8988T (cell line): ENCODE results near the gene CRACR2A.
A peak's percentile ranks its signal among the peaks of the same experiment; 100 is the strongest.

Source experiments
- DNase-seq: peaks from one replicate; pipeline ENCODE4 v3.0.0; 2011

The CRACR2A gene, protein sequence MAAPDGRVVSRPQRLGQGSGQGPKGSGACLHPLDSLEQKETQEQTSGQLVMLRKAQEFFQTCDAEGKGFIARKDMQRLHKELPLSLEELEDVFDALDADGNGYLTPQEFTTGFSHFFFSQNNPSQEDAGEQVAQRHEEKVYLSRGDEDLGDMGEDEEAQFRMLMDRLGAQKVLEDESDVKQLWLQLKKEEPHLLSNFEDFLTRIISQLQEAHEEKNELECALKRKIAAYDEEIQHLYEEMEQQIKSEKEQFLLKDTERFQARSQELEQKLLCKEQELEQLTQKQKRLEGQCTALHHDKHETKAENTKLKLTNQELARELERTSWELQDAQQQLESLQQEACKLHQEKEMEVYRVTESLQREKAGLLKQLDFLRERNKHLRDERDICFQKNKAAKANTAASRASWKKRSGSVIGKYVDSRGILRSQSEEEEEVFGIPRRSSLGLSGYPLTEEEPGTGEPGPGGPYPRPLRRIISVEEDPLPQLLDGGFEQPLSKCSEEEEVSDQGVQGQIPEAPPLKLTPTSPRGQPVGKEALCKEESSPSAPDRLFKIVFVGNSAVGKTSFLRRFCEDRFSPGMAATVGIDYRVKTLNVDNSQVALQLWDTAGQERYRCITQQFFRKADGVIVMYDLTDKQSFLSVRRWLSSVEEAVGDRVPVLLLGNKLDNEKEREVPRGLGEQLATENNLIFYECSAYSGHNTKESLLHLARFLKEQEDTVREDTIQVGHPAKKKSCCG

GRCh38 chr12:3752741-3753486 lies at the start of gene CRACR2A:
Gene CRACR2A (minus strand): TSS chr12:3753109. CDS start chr12:3696999, 56,110 bp downstream.
- peak; percentile 72 for DNase-seq

- no peak for DNase-seq
These were observed 44.7 kb upstream of the CRACR2A start for GRCh38 chr12:3797531-3798048.

GRCh38 chr12:3795492-3796133 lies 42.7 kb upstream of the CRACR2A start:
- no peak for DNase-seq

DNA sequence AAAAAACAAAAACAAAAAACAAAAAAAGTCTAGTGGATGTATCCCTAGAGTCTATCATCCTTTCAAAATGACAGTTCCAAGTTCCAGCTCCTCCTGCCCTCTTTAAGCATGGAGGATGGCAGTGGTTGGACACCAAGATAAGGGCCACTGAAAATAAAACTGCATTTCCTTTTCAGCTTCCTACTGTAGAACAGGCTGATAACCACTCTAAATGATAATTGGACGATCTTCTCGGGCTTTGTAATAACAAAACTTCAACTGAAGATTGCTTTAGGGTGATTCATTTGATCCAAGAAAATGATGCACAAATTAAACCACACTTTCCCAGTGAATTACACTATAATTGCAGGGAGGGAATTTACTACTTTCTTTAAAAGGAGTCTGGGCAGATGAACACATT lies 42.2 kb upstream of the CRACR2A start:
- no peak for DNase-seq

GRCh38 chr12:3792623-3793288 lies 39.8 kb upstream of the CRACR2A start:
- DNase-seq, result no peak

- DNase-seq, result no peak
These were observed 38.5 kb upstream of the CRACR2A start for GRCh38 chr12:3791256-3791874.

- no peak for DNase-seq
These were observed 37.7 kb upstream of the CRACR2A start for GRCh38 chr12:3790642-3791041.

- DNase-seq, result no peak
These were observed 36.9 kb upstream of the CRACR2A start for GRCh38 chr12:3789838-3790237.

DNA sequence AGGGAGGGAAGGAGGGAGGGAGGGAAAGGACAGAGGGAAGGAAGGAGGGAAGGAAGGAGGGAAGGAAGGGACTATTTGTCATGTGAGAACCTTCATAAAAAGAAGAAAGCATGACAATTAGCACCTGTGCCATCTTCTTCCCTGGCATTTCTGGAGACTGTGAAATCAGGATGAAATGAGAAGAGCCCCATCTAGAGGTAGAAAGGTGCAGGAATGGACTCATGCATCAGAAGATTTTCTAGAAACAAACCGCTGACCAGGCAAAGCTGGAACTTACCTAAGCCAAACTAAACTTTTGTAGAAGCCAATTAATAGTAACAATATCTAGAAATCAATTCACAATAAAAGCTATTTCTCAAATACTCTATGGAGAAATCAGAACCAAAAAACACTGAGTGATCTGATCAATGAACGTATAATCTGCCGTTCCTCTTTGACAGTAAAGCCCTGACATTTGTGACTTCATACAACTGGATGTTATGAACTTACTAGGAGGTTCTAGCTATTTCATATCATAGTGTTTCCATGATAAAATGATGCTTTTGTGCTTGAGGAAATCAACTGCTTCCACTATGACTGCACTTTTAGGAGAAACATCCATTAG lies 24.4 kb upstream of the CRACR2A start:
- no peak for DNase-seq

DNA sequence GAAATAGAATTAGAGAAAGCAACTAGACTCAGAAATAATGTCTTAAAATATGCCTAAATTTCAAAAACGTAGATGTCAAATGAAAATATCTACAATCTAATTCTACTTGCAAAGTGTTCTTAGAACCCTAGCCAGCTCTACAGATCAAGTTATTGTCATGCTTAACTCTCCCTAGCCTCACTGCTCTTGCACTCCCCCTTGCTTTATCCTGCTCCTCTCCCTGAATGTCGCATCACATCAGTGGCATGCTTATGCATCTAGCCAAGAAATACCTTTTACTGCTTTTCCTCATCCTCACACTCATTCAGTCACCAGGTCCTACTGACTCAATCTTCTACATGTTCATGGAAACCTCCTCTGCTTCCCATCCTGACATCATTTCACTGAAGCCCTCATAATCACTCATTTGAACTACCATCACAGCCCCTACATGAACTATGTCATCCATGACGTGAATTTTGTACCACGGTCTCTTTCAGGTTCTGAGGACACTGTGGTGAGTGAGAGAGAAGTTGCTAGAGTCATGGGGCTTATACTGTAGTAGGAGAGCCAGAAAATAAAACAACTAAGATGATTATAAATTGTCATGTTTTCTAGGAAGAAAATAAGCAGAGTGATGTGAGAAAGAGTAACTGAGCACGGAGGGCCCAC lies 22.6 kb upstream of the CRACR2A start:
- no peak for DNase-seq

GRCh38 chr12:3772380-3772779 lies 19.5 kb upstream of the CRACR2A start:
- no peak for DNase-seq

DNA sequence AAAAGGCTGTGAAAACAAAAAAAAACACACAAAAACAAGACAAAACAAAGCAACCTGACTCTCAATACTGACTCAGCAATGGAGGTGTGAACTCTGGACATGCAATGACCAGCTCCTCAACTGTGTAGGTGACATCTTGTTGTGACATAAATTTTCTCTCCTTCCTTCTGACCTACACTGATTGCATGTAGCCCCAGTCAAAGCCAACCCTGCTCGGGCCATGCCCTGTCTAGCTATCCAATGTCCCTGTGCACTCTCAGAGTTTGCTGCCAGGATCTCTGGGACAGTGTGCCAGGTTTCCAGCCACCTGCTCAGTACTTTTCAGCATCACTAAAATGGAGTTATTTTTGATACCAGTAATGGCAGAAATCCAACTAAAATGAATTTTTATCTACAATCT lies 18.9 kb upstream of the CRACR2A start:
- DNase-seq, result no peak

DNA sequence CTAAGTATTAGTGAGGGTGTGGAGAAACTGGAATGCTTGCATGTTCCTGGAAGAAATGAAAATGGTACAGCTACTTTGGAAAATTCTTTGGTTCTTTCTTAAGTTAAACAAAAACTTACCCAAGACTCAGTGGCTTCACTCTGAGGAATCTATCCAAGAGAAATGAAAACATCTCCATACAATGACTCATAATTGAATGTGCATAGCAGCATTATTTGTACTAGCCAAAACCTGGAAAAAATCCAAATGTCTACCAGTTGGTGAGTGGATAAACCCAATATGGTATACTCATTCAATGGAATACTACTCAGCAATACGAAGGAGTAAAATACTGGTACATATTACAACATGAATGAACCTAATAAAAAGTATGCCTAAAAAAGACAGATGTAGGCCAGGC lies 18.0 kb upstream of the CRACR2A start:
- no peak for DNase-seq

- no peak for DNase-seq
These were observed 16.1 kb upstream of the CRACR2A start for GRCh38 chr12:3768911-3769447.

DNA sequence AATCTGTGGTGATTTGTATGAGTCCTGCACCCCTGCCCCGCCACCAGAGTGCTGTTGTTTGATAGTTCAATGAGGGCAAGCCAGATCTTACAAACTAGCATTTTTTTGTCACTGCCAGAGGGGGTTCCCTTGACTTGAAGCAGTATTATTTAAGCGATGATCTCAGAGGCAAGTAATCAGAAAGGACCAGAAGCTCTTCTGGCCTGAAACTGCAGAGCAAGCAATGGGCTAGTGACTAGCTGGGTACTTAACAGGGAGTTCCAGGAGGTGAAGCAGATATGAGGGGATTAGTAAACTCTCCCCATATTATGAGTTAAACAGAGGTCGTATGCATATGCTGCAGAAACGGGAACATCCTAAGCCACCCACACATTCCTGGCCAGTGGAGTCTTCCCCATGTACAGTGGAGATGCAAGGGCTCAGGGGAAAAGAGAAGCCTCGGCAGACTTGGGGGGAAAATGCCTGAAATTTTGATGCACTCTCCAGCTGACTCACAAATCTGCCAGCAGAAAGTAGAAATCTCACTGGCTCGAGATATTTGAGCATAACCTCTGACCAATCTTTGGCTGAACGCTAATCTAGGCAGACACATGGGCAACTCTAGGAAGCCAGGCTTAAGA lies 8.3 kb upstream of the CRACR2A start:
- no peak for DNase-seq

DNA sequence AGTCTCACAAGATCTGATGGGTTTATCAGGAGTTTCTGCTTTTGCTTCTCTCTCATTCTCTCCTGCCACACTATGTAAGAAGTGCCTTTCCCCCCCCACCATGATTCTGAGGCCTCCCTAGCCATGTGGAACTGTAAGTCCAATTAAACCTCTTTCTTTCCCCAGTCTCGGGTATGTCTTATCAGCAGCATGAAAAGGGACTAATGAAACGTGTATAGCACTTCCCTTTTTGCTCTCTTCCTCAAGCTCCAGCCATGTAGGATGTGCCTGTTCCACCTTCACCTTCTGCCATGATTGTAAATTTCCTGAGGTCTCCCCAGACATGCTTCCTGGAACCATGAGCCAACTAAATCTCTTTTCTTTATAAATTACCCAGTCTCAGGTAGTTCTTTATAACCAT lies 7.0 kb upstream of the CRACR2A start:
- no peak for DNase-seq

DNA sequence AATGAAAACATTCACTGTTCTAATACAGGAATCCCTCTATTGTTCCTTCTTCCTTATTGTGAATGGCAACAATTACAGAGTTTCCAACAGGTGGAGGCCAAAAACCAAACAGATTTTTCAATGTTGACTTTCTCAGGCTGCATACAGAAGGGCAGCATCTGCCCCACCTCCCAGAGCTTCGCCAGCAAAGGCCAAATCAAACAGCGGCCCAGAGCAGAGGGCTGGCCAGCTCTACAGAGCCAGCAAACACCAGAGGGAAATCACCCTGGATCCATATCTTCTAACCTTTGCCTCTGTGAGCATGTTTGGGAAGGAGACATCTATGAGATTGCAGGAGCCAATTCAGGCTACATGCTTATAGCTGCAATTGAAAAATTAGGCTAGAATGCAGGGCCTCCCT lies 4.4 kb upstream of the CRACR2A start:
- no peak for DNase-seq

DNA sequence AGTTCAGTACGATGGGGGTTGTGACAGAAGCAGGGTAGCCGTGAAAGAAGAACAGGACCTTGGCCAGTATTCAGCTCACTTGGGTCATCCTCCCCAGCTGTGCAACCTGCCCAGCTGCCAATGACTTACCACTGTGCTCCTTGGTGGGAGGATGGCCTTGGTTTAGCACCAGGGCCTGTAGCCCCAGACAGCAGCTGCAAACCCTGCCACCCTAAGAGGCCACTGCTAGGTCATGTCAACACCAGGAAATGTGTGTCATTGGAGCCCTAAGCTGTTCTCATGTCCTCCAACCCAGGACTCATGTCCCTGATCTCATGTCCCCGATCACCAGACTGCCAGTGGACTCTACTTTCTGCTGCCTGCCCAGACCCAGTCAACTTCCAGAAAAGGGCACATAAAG lies 3.0 kb upstream of the CRACR2A start:
- DNase-seq, result no peak

DNA sequence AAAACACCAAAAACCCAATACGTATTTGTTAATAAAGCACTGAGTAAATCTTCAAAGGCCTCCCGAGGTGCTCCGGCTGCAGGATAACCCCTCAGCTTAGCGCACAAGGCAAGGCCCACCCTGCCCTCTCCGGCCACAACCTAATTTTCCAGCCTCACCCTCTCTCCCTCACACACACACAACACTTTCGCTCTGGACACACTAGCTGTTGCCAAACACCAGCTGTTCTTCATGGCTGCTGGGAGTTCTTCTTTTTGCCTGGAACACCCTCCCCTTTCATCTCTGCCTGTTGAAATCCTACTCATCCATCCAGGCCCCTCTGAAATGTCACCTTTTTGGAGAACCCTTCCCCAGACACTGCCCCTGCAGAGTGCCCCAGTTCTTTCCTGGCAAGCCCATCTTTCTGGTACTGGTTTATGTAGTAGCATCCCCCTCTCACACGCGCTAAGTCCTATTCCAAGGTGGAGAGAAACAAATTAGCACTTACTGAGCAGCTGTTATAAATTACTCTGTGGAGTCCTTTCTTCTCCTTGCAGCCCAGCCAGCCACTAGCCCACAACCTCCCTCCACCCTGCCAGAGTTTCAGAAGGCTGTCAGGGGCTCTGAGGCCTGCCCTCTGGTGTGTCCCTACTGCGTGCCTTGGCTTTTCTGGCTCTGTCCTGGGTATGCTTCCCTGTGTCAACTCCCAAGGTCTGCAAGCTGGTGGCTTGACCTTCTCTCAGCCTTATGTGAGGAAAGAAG lies 805 bp upstream of the CRACR2A start:
- DNase-seq, result no peak
